H1 (cell line): ENCODE data around the gene OGDH.

Source experiments
- MAFK ChIP-seq: IDR thresholded peaks from 2 replicates; pipeline ENCODE4 v1.6.1; 2012; ENCODE audit warnings: low read depth, mild to moderate bottlenecking, improper control_type of control experiment, low read length
- SIRT6 ChIP-seq: IDR thresholded peaks from one replicate; pipeline ENCODE4 v1.7.1; 2012; ENCODE audit warnings: low read length, inconsistent platforms
- TF ChIP-seq, protein P1 (sequence below), 3 experiments: IDR thresholded peaks; 1 replicate in 2 of 3; 2 replicates in 1 of 3; pipeline versions ENCODE4 v1.5.1 to v1.6.1; 2011; ENCODE audit warnings: low read length in 3 of 3, mild to moderate bottlenecking in 3 of 3, inconsistent platforms in 2 of 3, low read depth in 1 of 3, moderate library complexity in 1 of 3; ENCODE audit not compliant: insufficient read depth in 1 of 3; ENCODE audit errors: control extremely low read depth in 1 of 3
- TF ChIP-seq, protein P2 (sequence below): IDR thresholded peaks from 2 replicates; pipeline ENCODE4 v1.6.1; 2012; ENCODE audit warnings: inconsistent platforms

DNA sequence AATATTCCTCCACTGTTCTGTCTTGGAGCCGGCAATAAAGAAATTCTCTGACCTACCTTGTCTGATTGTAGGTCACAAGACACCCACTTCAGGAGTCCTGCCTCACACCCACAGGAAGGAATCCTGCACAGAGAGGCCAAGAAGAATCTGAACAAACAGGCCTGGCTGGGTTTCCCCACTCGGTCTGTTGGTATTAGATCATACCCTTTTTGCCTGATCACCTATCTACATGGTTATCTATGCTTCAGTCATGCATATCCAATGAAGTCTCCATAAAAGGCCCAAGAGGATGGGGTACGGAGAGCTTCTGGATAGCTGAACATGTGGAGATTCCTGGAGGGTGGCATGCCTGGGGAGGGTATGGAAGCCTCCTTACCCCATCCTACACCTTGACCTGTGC lies 12.3 kb downstream of the OGDH start:
- TF ChIP-seq, protein P1, sequence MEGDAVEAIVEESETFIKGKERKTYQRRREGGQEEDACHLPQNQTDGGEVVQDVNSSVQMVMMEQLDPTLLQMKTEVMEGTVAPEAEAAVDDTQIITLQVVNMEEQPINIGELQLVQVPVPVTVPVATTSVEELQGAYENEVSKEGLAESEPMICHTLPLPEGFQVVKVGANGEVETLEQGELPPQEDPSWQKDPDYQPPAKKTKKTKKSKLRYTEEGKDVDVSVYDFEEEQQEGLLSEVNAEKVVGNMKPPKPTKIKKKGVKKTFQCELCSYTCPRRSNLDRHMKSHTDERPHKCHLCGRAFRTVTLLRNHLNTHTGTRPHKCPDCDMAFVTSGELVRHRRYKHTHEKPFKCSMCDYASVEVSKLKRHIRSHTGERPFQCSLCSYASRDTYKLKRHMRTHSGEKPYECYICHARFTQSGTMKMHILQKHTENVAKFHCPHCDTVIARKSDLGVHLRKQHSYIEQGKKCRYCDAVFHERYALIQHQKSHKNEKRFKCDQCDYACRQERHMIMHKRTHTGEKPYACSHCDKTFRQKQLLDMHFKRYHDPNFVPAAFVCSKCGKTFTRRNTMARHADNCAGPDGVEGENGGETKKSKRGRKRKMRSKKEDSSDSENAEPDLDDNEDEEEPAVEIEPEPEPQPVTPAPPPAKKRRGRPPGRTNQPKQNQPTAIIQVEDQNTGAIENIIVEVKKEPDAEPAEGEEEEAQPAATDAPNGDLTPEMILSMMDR (IDR thresholded peaks at IDR 0.05; ENCODE audit: control extremely low read depth in 1 of 3, insufficient read depth in 1 of 3, low read depth in 1 of 3, low read length in 3 of 3), result no peak
- TF ChIP-seq, protein P2, sequence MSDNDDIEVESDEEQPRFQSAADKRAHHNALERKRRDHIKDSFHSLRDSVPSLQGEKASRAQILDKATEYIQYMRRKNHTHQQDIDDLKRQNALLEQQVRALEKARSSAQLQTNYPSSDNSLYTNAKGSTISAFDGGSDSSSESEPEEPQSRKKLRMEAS, result no peak
- no peak for TF ChIP-seq MAFK
- TF ChIP-seq SIRT6, result no peak
